Loucy (cell line): ENCODE measurements around the gene CHST11.

Experiments
- CTCF ChIP-seq: fragments of 200-600 bp; sonication (generic); conservative IDR thresholded peaks from 2 replicates; pipeline ENCODE4 v1.5.1; 2014; ENCODE audit warnings: mild to moderate bottlenecking, antibody characterized with exemption, low read length
- EZH2phosphoT487 ChIP-seq: fragments of 200-600 bp; IDR thresholded peaks from 2 replicates; pipeline ENCODE4 v1.6.1; 2018; ENCODE audit warnings: antibody characterized with exemption, mild to moderate bottlenecking, moderate library complexity, borderline replicate concordance

- TF ChIP-seq CTCF, result no peak
- no peak for TF ChIP-seq EZH2phosphoT487
Observed at GRCh38 chr12:104659058-104659457, 202.3 kb downstream of the CHST11 start.
